HEK293T (cell line): ENCODE measurements around the gene IQSEC1.
A peak's percentile ranks its signal among the peaks of the same experiment; 100 is the strongest.

Experiments
- CTCF ChIA-PET: fragments of 350-600 bp; formaldehyde crosslinking; extraction: SDS; loops from one replicate; lab custom pipeline; 2021; ENCODE audit warnings: antibody characterized with exemption, inconsistent platforms; lab: Yijun Ruan, JAX
- POLR2A ChIA-PET: fragments of 350-600 bp; formaldehyde crosslinking; extraction: SDS; loops from one replicate; lab custom pipeline; 2020; ENCODE audit warnings: antibody characterized with exemption, inconsistent platforms; lab: Yijun Ruan, JAX
- DNase-seq: peaks from one replicate; pipeline ENCODE4 v3.0.0; 2012; ENCODE audit warnings: mixed read lengths; ENCODE audit errors: extremely low spot score
- ARNT ChIP-seq: fragments of 450-650 bp; IDR thresholded peaks from 2 replicates; pipeline ENCODE4 v1.6.1; 2017; ENCODE audit warnings: mild to moderate bottlenecking
- BHLHE40 ChIP-seq: fragments of 450-650 bp; IDR thresholded peaks from 2 replicates; pipeline ENCODE4 v1.6.1; 2016; ENCODE audit warnings: mild to moderate bottlenecking, moderate library complexity, borderline replicate concordance
- CTBP1 ChIP-seq: fragments of 450-650 bp; IDR thresholded peaks from 2 replicates; pipeline ENCODE4 v1.6.1; 2016; ENCODE audit warnings: borderline replicate concordance
- ELF4 ChIP-seq: fragments of 450-650 bp; IDR thresholded peaks from 2 replicates; pipeline ENCODE4 v1.6.1; 2017; ENCODE audit warnings: antibody characterized with exemption
- FOXA1 ChIP-seq: fragments of 450-650 bp; IDR thresholded peaks from 2 replicates; pipeline ENCODE4 v1.6.1; 2016; ENCODE audit warnings: mild to moderate bottlenecking
- FOXK2 ChIP-seq: fragments of 450-650 bp; IDR thresholded peaks from 2 replicates; pipeline ENCODE4 v1.6.1; 2016; ENCODE audit warnings: mild to moderate bottlenecking
- FOXM1 ChIP-seq: fragments of 450-650 bp; IDR thresholded peaks from 2 replicates; pipeline ENCODE4 v1.6.1; 2017; ENCODE audit warnings: mild to moderate bottlenecking, borderline replicate concordance
- HDGF ChIP-seq: fragments of 450-650 bp; IDR thresholded peaks from 2 replicates; pipeline ENCODE4 v1.6.1; 2017; ENCODE audit warnings: antibody characterized with exemption, borderline replicate concordance
- L3MBTL2 ChIP-seq: fragments of 450-650 bp; conservative IDR thresholded peaks from 2 replicates; pipeline ENCODE4 v1.6.1; 2016; ENCODE audit warnings: mild to moderate bottlenecking
- LEF1 ChIP-seq: fragments of 450-650 bp; IDR thresholded peaks from 2 replicates; pipeline ENCODE4 v1.6.1; 2017; ENCODE audit warnings: mild to moderate bottlenecking, borderline replicate concordance
- NFRKB ChIP-seq: fragments of 450-650 bp; IDR thresholded peaks from 2 replicates; pipeline ENCODE4 v1.6.1; 2016; ENCODE audit warnings: mild to moderate bottlenecking, moderate library complexity
- PKNOX1 ChIP-seq: fragments of 450-650 bp; IDR thresholded peaks from 2 replicates; pipeline ENCODE4 v1.6.1; 2016
- SP1 ChIP-seq: fragments of 450-650 bp; IDR thresholded peaks from 2 replicates; pipeline ENCODE4 v1.6.1; 2017
- SUZ12 ChIP-seq: fragments of 450-650 bp; IDR thresholded peaks from 2 replicates; pipeline ENCODE4 v1.6.1; 2016; ENCODE audit warnings: mild to moderate bottlenecking
- TARDBP ChIP-seq: fragments of 450-650 bp; IDR thresholded peaks from 2 replicates; pipeline ENCODE4 v1.6.1; 2016
- ZNF384 ChIP-seq: fragments of 450-650 bp; IDR thresholded peaks from 2 replicates; pipeline ENCODE4 v1.6.1; 2016

IQSEC1 gene

GRCh38 chr3:13111173-13111872 lies 38.1 kb upstream of the IQSEC1 start:
- POLR2A ChIA-PET, result no interaction called here
- CTCF ChIA-PET, result interaction anchor here (1.0 to 1.4 kb wide), 2 partner anchors 12 to 19 kb away, joined by 4 read pairs; no protein-coding TSS in a partner anchor

GRCh38 chr3:13110678-13111116 lies 37.5 kb upstream of the IQSEC1 start:
- POLR2A ChIA-PET, result no interaction called here
- DNase-seq, result no peak
- CTCF ChIA-PET, result interaction anchor here (1.0 to 1.4 kb wide), 2 partner anchors 12 to 19 kb away, joined by 4 read pairs; no protein-coding TSS in a partner anchor
- TF ChIP-seq TARDBP (no peak), PKNOX1 (peak; percentile 32; the same call in 1 of the 2 replicates), ZNF384 (no peak)

More at GRCh38 chr3:13111173-13111872, 38.1 kb upstream of the IQSEC1 start:
- TF ChIP-seq PKNOX1, result no peak
- no peak for TF ChIP-seq L3MBTL2
- TF ChIP-seq NFRKB, result no peak
- TF ChIP-seq CTBP1, result no peak
- TF ChIP-seq FOXK2, result no peak
- no peak for TF ChIP-seq BHLHE40
- TF ChIP-seq HDGF, result no peak
- no peak for DNase-seq

- ChIA-PET POLR2A (no interaction called here), CTCF (interaction anchor here (1.1 kb wide), 1 partner anchor 18 kb away, joined by 4 read pairs; no protein-coding TSS in a partner anchor)
- TF ChIP-seq NFRKB (no peak), PKNOX1 (no peak), FOXM1 (no peak), ARNT (no peak), ZNF384 (no peak), L3MBTL2 (no peak), FOXA1 (no peak), FOXK2 (no peak), BHLHE40 (no peak), TARDBP (no peak), SUZ12 (no peak), CTBP1 (no peak), HDGF (no peak), LEF1 (no peak)
- no peak for DNase-seq
Observed at GRCh38 chr3:13109516-13109915, 36.3 kb upstream of the IQSEC1 start.

GRCh38 chr3:13108861-13109260 lies 35.6 kb upstream of the IQSEC1 start:
- ChIA-PET CTCF (interaction anchor here (1.1 kb wide), 1 partner anchor 17 kb away, joined by 4 read pairs; no protein-coding TSS in a partner anchor), POLR2A (no interaction called here)
- no peak for TF ChIP-seq ARNT
- no peak for TF ChIP-seq LEF1
- no peak for TF ChIP-seq BHLHE40
- no peak for TF ChIP-seq L3MBTL2
- TF ChIP-seq ZNF384, result no peak
- TF ChIP-seq PKNOX1, result no peak
- TF ChIP-seq NFRKB, result no peak
- no peak for TF ChIP-seq FOXA1
- TF ChIP-seq SUZ12, result no peak
- no peak for TF ChIP-seq SP1
- TF ChIP-seq CTBP1, result no peak
- TF ChIP-seq FOXM1, result no peak
- no peak for TF ChIP-seq TARDBP
- no peak for TF ChIP-seq HDGF
- DNase-seq, result no peak

- TF ChIP-seq ARNT (no peak), ELF4 (no peak), L3MBTL2 (no peak), FOXK2 (no peak), NFRKB (no peak), TARDBP (no peak), ZNF384 (no peak), PKNOX1 (no peak), BHLHE40 (no peak), FOXM1 (no peak), FOXA1 (no peak), SUZ12 (no peak), HDGF (no peak), SP1 (no peak), CTBP1 (no peak), LEF1 (no peak)
- CTCF ChIA-PET, result no interaction called here
Observed at GRCh38 chr3:13107661-13108060, 34.4 kb upstream of the IQSEC1 start.

More at GRCh38 chr3:13107661-13108060, 34.4 kb upstream of the IQSEC1 start:
- no peak for DNase-seq
- POLR2A ChIA-PET, result no interaction called here
